Prostate gland (tissue), 2 donors: ENCODE results near the gene GLP1R. TPM values are rescaled to one million over a fixed set of nuclear protein-coding genes. Genes with fewer than 3 reads are reported as not detected.

Source experiments
- DNase-seq: peaks from one replicate; pipeline ENCODE4 v3.0.0-alpha.2; 2019; ENCODE audit warnings: low spot score
- H3K27ac ChIP-seq, 2 donors: fragments of 200-600 bp; sonication (generic); 2 replicates each; pipeline ENCODE4 v1.5.1; 2017 to 2019
- H3K27me3 ChIP-seq: fragments of 200-600 bp; sonication (generic); replicated peaks from 2 replicates; pipeline ENCODE4 v1.5.1; 2019; ENCODE audit not compliant: insufficient read depth
- H3K36me3 ChIP-seq, 2 donors: fragments of 200-600 bp; sonication (generic); 1 replicate in 1 of 2; 2 replicates in 1 of 2; pipeline versions ENCODE4 v1.5.1 to v1.8.1; 2017 to 2019
- H3K4me1 ChIP-seq: fragments of 200-600 bp; sonication (generic); replicated peaks from 2 replicates; pipeline ENCODE4 v1.5.1; 2019
- H3K4me3 ChIP-seq, 2 donors: fragments of 200-600 bp; sonication (generic); 2 replicates each; pipeline ENCODE4 v1.5.1; 2017 to 2019
- H3K9me3 ChIP-seq: fragments of 200-600 bp; sonication (generic); 2 replicates; pipeline ENCODE4 v1.5.1; 2017
- CTCF ChIP-seq, 4 experiments: fragments of 200-600 bp in 2 of 4; fragments of 450-650 bp in 2 of 4; sonication (generic) in 2 of 4; IDR thresholded peaks; 1 replicate in 3 of 4; 2 replicates in 1 of 4; pipeline ENCODE4 v1.5.1; 2016 to 2019; ENCODE audit warnings: antibody characterized with exemption in 4 of 4, mild to moderate bottlenecking in 2 of 4, moderate library complexity in 2 of 4
- POLR2A ChIP-seq: fragments of 450-650 bp; IDR thresholded peaks from one replicate; pipeline ENCODE4 v1.6.1; 2016; ENCODE audit warnings: antibody characterized with exemption, mild to moderate bottlenecking
- POLR2AphosphoS5 ChIP-seq: sonication (generic); formaldehyde crosslinking; IDR thresholded peaks from one replicate; pipeline ENCODE4 v1.6.1; 2017; ENCODE audit warnings: antibody characterized with exemption
- WGBS: methylation state at CpG from one replicate; pipeline ENCODE4 v1.1.5; 2018; 5-methylcytosine and 5-hydroxymethylcytosine counted together
- intact Hi-C: fragments of 100-400 bp; cut with DNase I; formaldehyde crosslinking; loops from one replicate; pipeline ENCODE4 v1.14.2; 2022
- total RNA-seq, 2 donors: library from RNA; depleted of rRNA; stranded (reverse); fragments of >200 nt; gene quantifications; one replicate each; pipeline ENCODE4 v1.1.0, GENCODE V29; 2016

The GLP1R gene
- under 1 TPM in 1 of 2 donors, not detected in 1; 0.23 TPM for total RNA-seq

GRCh38 chr6:39048481-39049399 lies at the start of gene GLP1R:
Gene GLP1R (plus strand): TSS chr6:39048781. CDS start chr6:39048841, 60 bp downstream.
- Histone ChIP-seq H3K4me1 (peaks cover 5% of the 10 kb centered on the region), H3K4me3 (peak within 1 kb of the TSS; percentile 11 to 29), H3K27me3 (peaks cover 10% of the 10 kb centered on the region), H3K27ac (no peak within 1 kb of the TSS), H3K36me3 (no peaks in the 10 kb centered on the region), H3K9me3 (no peaks in the 10 kb centered on the region)
- DNase-seq, result no peak
- WGBS, result 6% methylated on average over 45 of the region's 74 CpGs
- intact Hi-C loops, result no loop called here
- no peak for TF ChIP-seq POLR2AphosphoS5
- TF ChIP-seq CTCF (IDR thresholded peaks at IDR 0.05), result no peak
- no peak for TF ChIP-seq POLR2A

DNA sequence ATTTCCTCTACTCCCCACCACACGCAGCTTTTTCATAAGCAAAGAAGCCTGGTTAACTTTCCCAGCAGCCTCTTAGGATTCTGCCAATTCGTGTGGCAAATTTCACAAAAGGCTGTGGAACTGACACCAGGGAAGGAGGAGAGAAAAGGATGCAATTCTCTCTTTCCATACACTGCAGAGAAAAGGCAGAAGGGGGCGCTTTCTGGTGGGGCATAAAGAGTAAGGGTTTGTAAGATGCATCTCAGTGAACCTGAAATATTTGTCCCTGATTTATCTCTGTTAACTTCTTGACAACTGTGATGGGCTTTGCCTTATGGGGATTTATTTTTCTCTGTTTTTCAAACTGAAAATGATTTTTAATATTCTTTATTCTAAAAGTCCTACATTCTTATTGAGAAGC lies 45.5 kb upstream of the GLP1R start:
- no peaks in the 10 kb centered on the region for H3K4me1 ChIP-seq
- H3K4me3 ChIP-seq, result no peak overlapping the region
- no peaks in the 10 kb centered on the region for H3K27me3 ChIP-seq
- 22% methylated on average over 3 of the region's 3 CpGs for WGBS
- intact Hi-C loops, result no loop called here
- H3K27ac ChIP-seq, result no peak overlapping the region
- DNase-seq, result no peak
- H3K9me3 ChIP-seq, result no peaks in the 10 kb centered on the region
- no peak for TF ChIP-seq POLR2A
- no peak for TF ChIP-seq CTCF (IDR thresholded peaks at IDR 0.05)
- no peak for TF ChIP-seq POLR2AphosphoS5
- H3K36me3 ChIP-seq, result no peaks in the 10 kb centered on the region

DNA sequence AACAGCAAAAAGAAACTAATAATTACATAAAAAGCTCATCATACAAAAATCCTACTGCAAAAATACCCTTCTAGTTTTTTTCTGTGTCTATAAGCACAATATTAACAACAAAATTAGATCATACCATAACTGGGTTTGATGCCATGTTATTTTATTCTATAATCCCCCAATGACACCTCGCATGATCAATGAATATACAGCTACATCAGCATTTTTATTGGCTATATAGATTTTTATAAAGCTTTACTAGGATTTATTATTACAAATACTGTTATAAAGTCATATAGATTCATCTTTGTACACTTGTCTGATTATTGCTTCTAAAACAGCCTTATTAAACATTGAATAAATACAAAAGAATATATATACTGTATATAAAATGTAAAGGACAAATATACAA lies 45.1 kb upstream of the GLP1R start:
- Histone ChIP-seq H3K27me3 (no peaks in the 10 kb centered on the region), H3K27ac (no peak overlapping the region), H3K4me3 (no peak overlapping the region), H3K4me1 (no peaks in the 10 kb centered on the region), H3K36me3 (no peaks in the 10 kb centered on the region), H3K9me3 (no peaks in the 10 kb centered on the region)
- TF ChIP-seq POLR2A (no peak), CTCF (IDR thresholded peaks at IDR 0.05) (no peak), POLR2AphosphoS5 (no peak)
- intact Hi-C loops, result no loop called here
- 92% methylated on average over 1 of the region's 1 CpG for WGBS
- DNase-seq, result no peak

GRCh38 chr6:39004801-39005200 lies 43.8 kb upstream of the GLP1R start:
- 43% methylated on average over 2 of the region's 2 CpGs for WGBS
- intact Hi-C loops, result no loop called here
- no peak overlapping the region for H3K4me3 ChIP-seq
- no peaks in the 10 kb centered on the region for H3K4me1 ChIP-seq
- no peaks in the 10 kb centered on the region for H3K9me3 ChIP-seq
- no peak for DNase-seq
- no peaks in the 10 kb centered on the region for H3K36me3 ChIP-seq
- H3K27me3 ChIP-seq, result no peaks in the 10 kb centered on the region
- H3K27ac ChIP-seq, result no peak overlapping the region
- TF ChIP-seq CTCF (IDR thresholded peaks at IDR 0.05) (no peak), POLR2AphosphoS5 (peak; percentile 12)

- TF ChIP-seq CTCF (IDR thresholded peaks at IDR 0.05), result no peak
- TF ChIP-seq POLR2AphosphoS5, result no peak
- TF ChIP-seq POLR2A, result no peak
- H3K4me1 ChIP-seq, result no peaks in the 10 kb centered on the region
- no peaks in the 10 kb centered on the region for H3K27me3 ChIP-seq
- no peak overlapping the region for H3K4me3 ChIP-seq
- no peak overlapping the region for H3K27ac ChIP-seq
- whole genome bisulfite sequencing, result 49% methylated on average over 3 of the region's 3 CpGs
- H3K9me3 ChIP-seq, result no peaks in the 10 kb centered on the region
- no peak for DNase-seq
- intact Hi-C loops, result no loop called here
- H3K36me3 ChIP-seq, result no peaks in the 10 kb centered on the region
Measured at GRCh38 chr6:39005774-39006173, 42.8 kb upstream of the GLP1R start.
